HK-2 (cell line): ENCODE results near the gene DHODH.
"Not testable (repeated sequence)": the region's sequence is repeated elsewhere in the genome, so short reads cannot be mapped to it uniquely, and the experiment has no call there.

Experiments
- DNase-seq: peaks from one replicate; pipeline ENCODE4 v3.0.0-alpha.2; 2018; ENCODE audit not compliant: unreplicated experiment

DHODH gene

GRCh38 chr16:72054254-72054847 lies 45.8 kb downstream of the DHODH start, which contains the start of gene HP:
Gene HP (plus strand): TSS chr16:72054505. CDS start chr16:72054653, 148 bp downstream.
- DNase-seq = not testable (repeated sequence)

- no peak for DNase-seq
Measured at GRCh38 chr16:72055911-72056310, 47.4 kb downstream of the DHODH start.

- not testable (repeated sequence) for DNase-seq
Measured at GRCh38 chr16:72057313-72057712, 48.8 kb downstream of the DHODH start.

GRCh38 chr16:72059060-72059459 lies 50.5 kb downstream of the DHODH start:
- DNase-seq = not testable (repeated sequence)

- no peak for DNase-seq
Measured at GRCh38 chr16:72060405-72060804, 51.9 kb downstream of the DHODH start.

GRCh38 chr16:72061564-72061963 lies 53.0 kb downstream of the DHODH start:
- no peak for DNase-seq

- DNase-seq = no peak
Measured at GRCh38 chr16:72064361-72064894, 55.9 kb downstream of the DHODH start.

GRCh38 chr16:72066747-72067146 lies 58.2 kb downstream of the DHODH start:
- no peak for DNase-seq

GRCh38 chr16:72068930-72069329 lies 60.4 kb downstream of the DHODH start:
- DNase-seq = no peak

- no peak for DNase-seq
Measured at GRCh38 chr16:72072514-72073342, 64.2 kb downstream of the DHODH start.

GRCh38 chr16:72073560-72074230 lies 65.2 kb downstream of the DHODH start:
- no peak for DNase-seq

- DNase-seq = not testable (repeated sequence)
Measured at GRCh38 chr16:72075067-72075466, 66.5 kb downstream of the DHODH start.
